Neural progenitor cell (in vitro differentiated cells): ENCODE results near the gene ORC4. TPM values are rescaled to one million over a fixed set of nuclear protein-coding genes. Genes with fewer than 3 reads are reported as not detected.

Experiments
- DNase-seq: peaks from one replicate; pipeline ENCODE4 v3.0.0-alpha.2; 2016; ENCODE audit warnings: low spot score
- H2AFZ ChIP-seq: fragments of 200-600 bp; sonication (generic); replicated peaks from 2 replicates; pipeline ENCODE4 v1.6.1; 2016; ENCODE audit warnings: antibody characterized with exemption
- H3F3A ChIP-seq: fragments of 200-600 bp; sonication (generic); 2 replicates; pipeline ENCODE4 v1.6.1; 2016; ENCODE audit warnings: antibody characterized with exemption, low read depth
- H3K27ac ChIP-seq: fragments of 200-600 bp; sonication (generic); 2 replicates; pipeline ENCODE4 v1.5.1; 2016; ENCODE audit warnings: mild to moderate bottlenecking
- H3K27me3 ChIP-seq: fragments of 200-600 bp; sonication (generic); 2 replicates; pipeline ENCODE4 v1.6.1; 2016; ENCODE audit warnings: mild to moderate bottlenecking, moderate library complexity
- H3K36me3 ChIP-seq: fragments of 200-600 bp; sonication (generic); 2 replicates; pipeline ENCODE4 v1.5.1; 2016
- H3K4me1 ChIP-seq: fragments of 200-600 bp; sonication (generic); 2 replicates; pipeline ENCODE4 v1.6.1; 2016; ENCODE audit warnings: mixed run types
- H3K4me2 ChIP-seq: fragments of 200-600 bp; sonication (generic); 2 replicates; pipeline ENCODE4 v1.6.1; 2016
- H3K4me3 ChIP-seq: fragments of 200-600 bp; sonication (generic); 2 replicates; pipeline ENCODE4 v1.5.1; 2016
- H3K79me2 ChIP-seq: fragments of 200-600 bp; sonication (generic); 2 replicates; pipeline ENCODE4 v1.6.1; 2016; ENCODE audit warnings: low read depth
- H3K9ac ChIP-seq: fragments of 200-600 bp; sonication (generic); 2 replicates; pipeline ENCODE4 v1.6.1; 2016
- H3K9me3 ChIP-seq: fragments of 200-600 bp; sonication (generic); 2 replicates; pipeline ENCODE4 v1.5.1; 2016; ENCODE audit warnings: low read depth
- H4K20me1 ChIP-seq: fragments of 200-600 bp; sonication (generic); 2 replicates; pipeline ENCODE4 v1.6.1; 2016; ENCODE audit warnings: low read depth
- H3K27ac Mint-ChIP-seq: 3 replicates; pipeline ENCODE4 v1.8.0; 2021; ENCODE audit warnings: mixed read lengths
- H3K27me3 Mint-ChIP-seq: 2 replicates; pipeline ENCODE4 v1.8.0; 2022; ENCODE audit warnings: low read depth, mild to moderate bottlenecking, inconsistent platforms, moderate library complexity, mixed read lengths; ENCODE audit not compliant: insufficient read depth
- H3K36me3 Mint-ChIP-seq: 3 replicates; pipeline ENCODE4 v1.8.0; 2021; ENCODE audit warnings: mixed read lengths
- H3K4me1 Mint-ChIP-seq: 3 replicates; pipeline ENCODE4 v1.8.0; 2021; ENCODE audit warnings: mixed read lengths
- H3K4me3 Mint-ChIP-seq: 3 replicates; pipeline ENCODE4 v1.8.0; 2021; ENCODE audit warnings: mild to moderate bottlenecking, moderate library complexity, mixed read lengths
- H3K9me3 Mint-ChIP-seq: 3 replicates; pipeline ENCODE4 v1.8.0; 2020; ENCODE audit warnings: mixed read lengths
- CTCF ChIP-seq: fragments of 200-600 bp; sonication (generic); IDR thresholded peaks from 2 replicates; pipeline ENCODE4 v1.5.1; 2017; ENCODE audit warnings: antibody characterized with exemption, mild to moderate bottlenecking
- EZH2 ChIP-seq: fragments of 200-600 bp; sonication (generic); IDR thresholded peaks from 2 replicates; pipeline ENCODE4 v1.6.1; 2017; ENCODE audit warnings: antibody characterized with exemption, mild to moderate bottlenecking, moderate library complexity
- EZH2phosphoT487 ChIP-seq: fragments of 200-600 bp; sonication (generic); IDR thresholded peaks from 2 replicates; pipeline ENCODE4 v1.6.1; 2017; ENCODE audit warnings: antibody characterized with exemption
- total RNA-seq: library from RNA; depleted of rRNA; stranded (reverse); fragments of >200 nt; gene quantifications from 2 replicates; pipeline ENCODE4 v1.2.3, GENCODE V29; 2015; ENCODE audit warnings: low replicate concordance

Gene ORC4
- total RNA-seq, 1 donor from 2014 or later: 314 TPM

- no peak overlapping the region for H3K4me3 ChIP-seq
- Mint-ChIP-seq H3K4me1 (no peaks in the 10 kb centered on the region), H3K27me3 (no peaks in the 10 kb centered on the region), H3K27ac (no peak overlapping the region), H3K4me3 (no peak overlapping the region), H3K9me3 (no peaks in the 10 kb centered on the region), H3K36me3 (peaks cover 6% of the 10 kb centered on the region)
- H3K27me3 ChIP-seq: no peaks in the 10 kb centered on the region
- no peaks in the 10 kb centered on the region for H3K4me1 ChIP-seq
- no peak for DNase-seq
- H2AFZ ChIP-seq: no peak overlapping the region
- no peaks in the 10 kb centered on the region for H4K20me1 ChIP-seq
- H3F3A ChIP-seq: no peaks in the 10 kb centered on the region
- no peaks in the 10 kb centered on the region for H3K79me2 ChIP-seq
- H3K27ac ChIP-seq: no peak overlapping the region
- no peak overlapping the region for H3K4me2 ChIP-seq
- H3K36me3 ChIP-seq: no peaks in the 10 kb centered on the region
- H3K9me3 ChIP-seq: no peaks in the 10 kb centered on the region
- no peak for TF ChIP-seq EZH2
- no peak for TF ChIP-seq EZH2phosphoT487
- no peak for TF ChIP-seq CTCF
- no peak overlapping the region for H3K9ac ChIP-seq
Observed at GRCh38 chr2:148063633-148064032, 43.1 kb upstream of the ORC4 start.

GRCh38 chr2:148058641-148059040 is 38.1 kb upstream of the ORC4 start:
- no peaks in the 10 kb centered on the region for H3K9me3 ChIP-seq
- no peak overlapping the region for H3K9ac ChIP-seq
- H3K36me3 ChIP-seq: no peaks in the 10 kb centered on the region
- no peak for TF ChIP-seq EZH2
- no peak for TF ChIP-seq EZH2phosphoT487
- no peak for TF ChIP-seq CTCF
- peaks cover 3% of the 10 kb centered on the region for H3K36me3 Mint-ChIP-seq
- no peak overlapping the region for H3K27ac Mint-ChIP-seq
- no peaks in the 10 kb centered on the region for H3K4me1 ChIP-seq
- no peak overlapping the region for H3K4me2 ChIP-seq
- H3K4me3 Mint-ChIP-seq: no peak overlapping the region
- no peak overlapping the region for H2AFZ ChIP-seq
- no peaks in the 10 kb centered on the region for H3F3A ChIP-seq
- H3K4me3 ChIP-seq: no peak overlapping the region
- H3K9me3 Mint-ChIP-seq: no peaks in the 10 kb centered on the region
- no peaks in the 10 kb centered on the region for H3K27me3 ChIP-seq
- peaks cover 13% of the 10 kb centered on the region for H3K79me2 ChIP-seq
- no peaks in the 10 kb centered on the region for H3K4me1 Mint-ChIP-seq
- no peak overlapping the region for H3K27ac ChIP-seq
- DNase-seq: no peak
- H3K27me3 Mint-ChIP-seq: no peaks in the 10 kb centered on the region
- no peaks in the 10 kb centered on the region for H4K20me1 ChIP-seq

GRCh38 chr2:148052687-148053086 is 32.1 kb upstream of the ORC4 start:
- no peak for DNase-seq
- Mint-ChIP-seq H3K36me3 (peaks cover 7% of the 10 kb centered on the region), H3K4me1 (no peaks in the 10 kb centered on the region), H3K9me3 (peaks cover 5% of the 10 kb centered on the region), H3K27me3 (no peaks in the 10 kb centered on the region), H3K27ac (no peak overlapping the region), H3K4me3 (no peak overlapping the region)
- no peaks in the 10 kb centered on the region for H3K9me3 ChIP-seq
- TF ChIP-seq EZH2phosphoT487 (no peak), EZH2 (no peak), CTCF (no peak)
- H2AFZ ChIP-seq: no peak overlapping the region
- no peaks in the 10 kb centered on the region for H3F3A ChIP-seq
- H3K27ac ChIP-seq: no peak overlapping the region
- no peak overlapping the region for H3K4me3 ChIP-seq
- H3K36me3 ChIP-seq: no peaks in the 10 kb centered on the region
- no peak overlapping the region for H3K9ac ChIP-seq
- H3K27me3 ChIP-seq: no peaks in the 10 kb centered on the region
- no peak overlapping the region for H3K4me2 ChIP-seq
- no peaks in the 10 kb centered on the region for H3K4me1 ChIP-seq
- H4K20me1 ChIP-seq: peaks cover 6% of the 10 kb centered on the region
- H3K79me2 ChIP-seq: peaks cover 44% of the 10 kb centered on the region

DNA sequence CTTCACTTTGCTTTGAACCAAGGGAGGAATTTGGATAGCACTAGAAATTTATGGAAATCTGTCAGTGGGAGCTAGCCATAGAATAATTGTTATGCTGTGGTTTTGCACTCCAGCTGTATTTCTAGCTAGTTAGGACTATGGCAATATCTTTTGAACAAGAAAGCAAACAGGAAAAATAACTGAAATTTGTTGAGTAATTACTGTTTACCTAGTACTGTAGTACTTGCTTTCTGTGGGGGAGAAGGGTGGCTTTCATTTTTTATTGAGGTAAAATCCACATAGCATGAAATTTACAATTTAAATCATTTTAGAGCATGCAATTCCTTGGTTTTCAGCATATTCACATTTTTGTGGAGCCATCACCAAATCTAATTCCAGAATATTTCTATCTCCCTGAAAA is 28.7 kb upstream of the ORC4 start:
- Histone ChIP-seq H3K4me2 (no peak overlapping the region), H3F3A (no peaks in the 10 kb centered on the region), H3K27me3 (no peaks in the 10 kb centered on the region), H3K9me3 (no peaks in the 10 kb centered on the region), H4K20me1 (peaks cover 14% of the 10 kb centered on the region), H3K79me2 (peaks cover 31% of the 10 kb centered on the region), H3K4me1 (no peaks in the 10 kb centered on the region), H3K9ac (no peak overlapping the region), H3K4me3 (no peak overlapping the region), H3K27ac (no peak overlapping the region), H3K36me3 (no peaks in the 10 kb centered on the region), H2AFZ (no peak overlapping the region)
- no peak overlapping the region for H3K27ac Mint-ChIP-seq
- no peaks in the 10 kb centered on the region for H3K27me3 Mint-ChIP-seq
- TF ChIP-seq CTCF: no peak
- TF ChIP-seq EZH2phosphoT487: no peak
- no peak for TF ChIP-seq EZH2
- peaks cover 5% of the 10 kb centered on the region for H3K36me3 Mint-ChIP-seq
- H3K4me1 Mint-ChIP-seq: no peaks in the 10 kb centered on the region
- peaks cover 5% of the 10 kb centered on the region for H3K9me3 Mint-ChIP-seq
- DNase-seq: no peak
- no peak overlapping the region for H3K4me3 Mint-ChIP-seq
